MCF 10A (cell line): Measurements from ENCODE around the gene COX18. TPM values are rescaled to one million over a fixed set of nuclear protein-coding genes. Genes with fewer than 3 reads are reported as not detected.

ENCODE experiments used
- BruUV-seq: library from RNA; stranded (reverse); fragments of 400-500 nt; replicated peaks from 2 replicates; lab custom pipeline; 2021; lab: Mats Ljungman, UMichigan
- CTCF ChIA-PET: fragments of 300-600 bp; sonication (Branson Sonifier 250); formaldehyde crosslinking; extraction: SDS; loops from one replicate; lab custom pipeline; 2021; ENCODE audit warnings: antibody characterized with exemption, inconsistent platforms; lab: Yijun Ruan, JAX
- POLR2A ChIA-PET: fragments of 300-600, 350-650 bp; sonication (Branson Sonifier 250); formaldehyde crosslinking; extraction: SDS; loops from one replicate; lab custom pipeline; 2020; ENCODE audit warnings: antibody characterized with exemption, inconsistent platforms; lab: Yijun Ruan, JAX
- DNase-seq: peaks from one replicate; pipeline ENCODE4 v3.0.0-alpha.2; 2018; ENCODE audit not compliant: unreplicated experiment
- H3K27ac Mint-ChIP-seq: one replicate; pipeline ENCODE4 v1.8.0; 2022; ENCODE audit warnings: mild to moderate bottlenecking, low read depth, mixed read lengths; ENCODE audit not compliant: unreplicated experiment
- H3K27me3 Mint-ChIP-seq: one replicate; pipeline ENCODE4 v1.8.0; 2022; ENCODE audit warnings: mixed read lengths; ENCODE audit not compliant: insufficient read depth, unreplicated experiment
- H3K36me3 Mint-ChIP-seq: one replicate; pipeline ENCODE4 v1.8.0; 2022; ENCODE audit warnings: mild to moderate bottlenecking, moderate library complexity, mixed read lengths; ENCODE audit not compliant: insufficient read depth, unreplicated experiment
- H3K4me1 Mint-ChIP-seq: one replicate; pipeline ENCODE4 v1.8.0; 2022; ENCODE audit warnings: mixed read lengths; ENCODE audit not compliant: insufficient read depth, unreplicated experiment
- H3K4me3 Mint-ChIP-seq: one replicate; pipeline ENCODE4 v1.8.0; 2022; ENCODE audit warnings: mild to moderate bottlenecking, moderate library complexity, mixed read lengths; ENCODE audit not compliant: unreplicated experiment
- H3K9me3 Mint-ChIP-seq: one replicate; pipeline ENCODE4 v1.8.0; 2022; ENCODE audit warnings: mixed read lengths; ENCODE audit not compliant: unreplicated experiment
- intact Hi-C: fragments of 100-400 bp; cut with micrococcal nuclease; formaldehyde crosslinking; loops from 2 replicates; pipeline ENCODE4 v1.14.1; 2022
- total RNA-seq: library from RNA; stranded (reverse); gene quantifications from 2 replicates; pipeline ENCODE4 v1.2.3, GENCODE V29; 2022
- TF ChIP-seq, protein P1 (sequence below): fragments of 200-600 bp; IDR thresholded peaks from one replicate; pipeline ENCODE4 v1.8.0; 2022; ENCODE audit warnings: antibody characterized with exemption, mild to moderate bottlenecking; ENCODE audit not compliant: unreplicated experiment

Gene COX18
- total RNA-seq, 1 experiment from 2014 or later = 19.1 TPM

DNA sequence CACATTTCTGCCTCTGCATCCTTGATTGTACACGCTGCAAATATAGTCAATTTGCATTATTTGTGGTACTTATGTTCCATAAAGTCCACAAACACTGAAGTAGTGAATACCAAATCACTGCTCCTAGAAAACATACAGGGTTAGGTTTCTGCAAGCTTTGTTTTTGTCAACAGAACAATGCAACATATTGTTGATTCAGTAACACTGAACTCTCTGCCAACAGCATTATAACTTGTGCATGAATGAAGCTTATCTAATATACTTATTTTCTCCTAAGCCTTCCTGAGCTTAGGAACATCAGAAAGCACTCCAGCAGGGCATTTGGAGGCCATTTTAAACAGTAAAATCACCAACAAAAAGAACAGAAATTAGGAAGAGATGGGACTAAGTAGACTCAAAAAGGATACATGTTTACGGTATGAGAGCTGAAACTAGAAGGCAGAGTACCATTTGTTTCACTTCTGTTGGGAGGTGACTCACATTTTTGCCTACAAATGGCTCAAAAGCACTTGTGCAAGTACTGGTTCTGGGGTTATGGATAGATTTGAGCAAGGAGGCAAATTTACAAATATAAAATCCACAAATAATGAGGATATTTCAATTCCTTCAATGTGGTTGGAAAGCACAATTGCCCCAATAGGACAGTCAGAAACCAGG is 14.1 kb downstream of the COX18 start:
- TF ChIP-seq, protein P1, sequence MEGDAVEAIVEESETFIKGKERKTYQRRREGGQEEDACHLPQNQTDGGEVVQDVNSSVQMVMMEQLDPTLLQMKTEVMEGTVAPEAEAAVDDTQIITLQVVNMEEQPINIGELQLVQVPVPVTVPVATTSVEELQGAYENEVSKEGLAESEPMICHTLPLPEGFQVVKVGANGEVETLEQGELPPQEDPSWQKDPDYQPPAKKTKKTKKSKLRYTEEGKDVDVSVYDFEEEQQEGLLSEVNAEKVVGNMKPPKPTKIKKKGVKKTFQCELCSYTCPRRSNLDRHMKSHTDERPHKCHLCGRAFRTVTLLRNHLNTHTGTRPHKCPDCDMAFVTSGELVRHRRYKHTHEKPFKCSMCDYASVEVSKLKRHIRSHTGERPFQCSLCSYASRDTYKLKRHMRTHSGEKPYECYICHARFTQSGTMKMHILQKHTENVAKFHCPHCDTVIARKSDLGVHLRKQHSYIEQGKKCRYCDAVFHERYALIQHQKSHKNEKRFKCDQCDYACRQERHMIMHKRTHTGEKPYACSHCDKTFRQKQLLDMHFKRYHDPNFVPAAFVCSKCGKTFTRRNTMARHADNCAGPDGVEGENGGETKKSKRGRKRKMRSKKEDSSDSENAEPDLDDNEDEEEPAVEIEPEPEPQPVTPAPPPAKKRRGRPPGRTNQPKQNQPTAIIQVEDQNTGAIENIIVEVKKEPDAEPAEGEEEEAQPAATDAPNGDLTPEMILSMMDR = no peak
- Mint-ChIP-seq H3K27me3 (no peaks in the 10 kb centered on the region), H3K9me3 (no peaks in the 10 kb centered on the region), H3K36me3 (peaks cover 64% of the 10 kb centered on the region), H3K27ac (no peak overlapping the region), H3K4me3 (no peak overlapping the region), H3K4me1 (no peaks in the 10 kb centered on the region)
- CTCF ChIA-PET = no interaction called here
- intact Hi-C loops = no loop called here
- POLR2A ChIA-PET = no interaction called here
- DNase-seq = no peak
- no TSS peak for BruUV-seq

DNA sequence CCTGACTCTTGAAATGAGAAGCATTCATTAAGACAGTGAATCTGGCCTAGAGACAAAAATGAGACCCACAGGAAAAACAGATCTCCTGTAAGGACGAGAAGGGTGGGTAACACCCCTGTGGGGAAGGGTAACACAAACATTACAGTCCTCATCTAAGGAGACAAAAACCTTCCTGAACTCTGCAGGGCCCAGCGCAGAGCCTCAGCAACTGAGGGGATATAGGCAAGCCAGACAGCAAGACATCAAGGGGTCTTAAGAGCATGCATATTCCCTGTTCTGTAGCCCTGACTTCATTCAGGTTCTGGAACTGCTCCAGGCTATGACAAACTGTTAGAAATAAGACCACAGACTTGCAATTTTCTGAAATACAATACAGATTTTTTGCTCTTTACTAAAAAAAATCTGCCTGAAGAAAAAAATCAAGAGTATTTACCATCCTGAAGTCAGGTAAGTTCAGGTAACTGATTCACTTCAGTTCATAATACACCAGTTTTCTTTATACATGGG is 15.5 kb downstream of the COX18 start:
- Mint-ChIP-seq H3K27ac (peak overlapping the region; percentile 27), H3K9me3 (no peaks in the 10 kb centered on the region), H3K4me3 (no peak overlapping the region), H3K27me3 (no peaks in the 10 kb centered on the region), H3K4me1 (no peaks in the 10 kb centered on the region), H3K36me3 (peaks cover 51% of the 10 kb centered on the region)
- no TSS peak for BruUV-seq
- TF ChIP-seq, protein P1 = no peak
- intact Hi-C loops = no loop called here
- no peak for DNase-seq
- POLR2A ChIA-PET = no interaction called here
- CTCF ChIA-PET = no interaction called here

DNA sequence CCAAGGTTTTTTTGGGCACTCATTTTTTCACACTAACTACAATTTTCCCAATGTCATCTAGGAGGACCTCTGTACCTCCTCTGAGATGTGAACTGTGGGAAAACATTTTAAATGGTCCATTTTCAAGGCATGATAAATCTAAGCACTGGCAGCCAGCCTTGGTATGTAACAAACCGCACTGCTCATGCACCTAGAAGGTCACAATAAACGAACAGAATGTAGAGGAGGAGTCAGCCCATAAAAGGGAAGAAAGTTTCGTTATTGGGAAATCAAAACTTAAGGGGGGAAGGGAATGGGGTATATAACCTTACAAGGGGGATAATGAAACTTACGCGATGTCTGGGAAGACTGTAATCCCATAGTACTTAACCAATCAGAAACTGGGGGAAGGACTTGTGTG is 16.4 kb downstream of the COX18 start:
- BruUV-seq = no TSS peak
- H3K27ac Mint-ChIP-seq = no peak overlapping the region
- peaks cover 42% of the 10 kb centered on the region for H3K36me3 Mint-ChIP-seq
- DNase-seq = peak; percentile 17
- TF ChIP-seq, protein P1 = no peak
- no peaks in the 10 kb centered on the region for H3K9me3 Mint-ChIP-seq
- H3K4me1 Mint-ChIP-seq = no peaks in the 10 kb centered on the region
- ChIA-PET POLR2A (no interaction called here), CTCF (interaction anchor here (0.5 kb wide), 1 partner anchor 9 kb away, joined by 3 read pairs; no protein-coding TSS in a partner anchor)
- intact Hi-C loops = no loop called here
- no peak overlapping the region for H3K4me3 Mint-ChIP-seq
- no peaks in the 10 kb centered on the region for H3K27me3 Mint-ChIP-seq

DNA sequence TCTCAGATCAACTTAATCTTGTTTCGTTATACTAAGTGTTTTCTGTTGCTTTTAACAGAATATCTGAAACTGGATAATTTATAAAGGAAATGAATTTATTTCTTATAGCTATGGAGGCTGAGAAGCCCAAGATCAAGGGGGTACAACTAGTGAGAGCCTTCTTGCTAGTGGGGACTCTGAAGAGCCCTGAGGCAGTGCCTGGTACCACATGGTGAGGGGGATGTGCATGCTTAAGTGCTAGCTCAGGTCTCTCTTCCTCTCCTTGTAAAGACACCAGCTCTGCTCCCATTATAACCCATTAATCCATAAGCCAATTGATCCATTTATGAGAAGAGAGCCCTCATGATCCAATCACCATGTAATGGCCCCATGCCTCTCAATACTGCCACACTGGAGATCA is 17.9 kb downstream of the COX18 start:
- TF ChIP-seq, protein P1 = no peak
- H3K27ac Mint-ChIP-seq = no peak overlapping the region
- POLR2A ChIA-PET = interaction anchor here (0.7 kb wide), 1 partner anchor 208 kb away, joined by 3 read pairs; no protein-coding TSS in a partner anchor
- BruUV-seq = no TSS peak
- H3K27me3 Mint-ChIP-seq = no peaks in the 10 kb centered on the region
- CTCF ChIA-PET = no interaction called here
- intact Hi-C loops = no loop called here
- no peak for DNase-seq
- no peaks in the 10 kb centered on the region for H3K4me1 Mint-ChIP-seq
- H3K36me3 Mint-ChIP-seq = peaks cover 27% of the 10 kb centered on the region
- H3K9me3 Mint-ChIP-seq = no peaks in the 10 kb centered on the region
- H3K4me3 Mint-ChIP-seq = no peak overlapping the region
